NCI-H69 (cell line): Measurements from ENCODE around the gene PRG3.

Source experiments
- DNase-seq: peaks from one replicate; lab custom pipeline; 2025; lab: John Stamatoyannopoulos, UW

Gene PRG3

GRCh38 chr11:57359396-57359795 lies 21.6 kb downstream of the PRG3 start:
- no peak for DNase-seq

DNA sequence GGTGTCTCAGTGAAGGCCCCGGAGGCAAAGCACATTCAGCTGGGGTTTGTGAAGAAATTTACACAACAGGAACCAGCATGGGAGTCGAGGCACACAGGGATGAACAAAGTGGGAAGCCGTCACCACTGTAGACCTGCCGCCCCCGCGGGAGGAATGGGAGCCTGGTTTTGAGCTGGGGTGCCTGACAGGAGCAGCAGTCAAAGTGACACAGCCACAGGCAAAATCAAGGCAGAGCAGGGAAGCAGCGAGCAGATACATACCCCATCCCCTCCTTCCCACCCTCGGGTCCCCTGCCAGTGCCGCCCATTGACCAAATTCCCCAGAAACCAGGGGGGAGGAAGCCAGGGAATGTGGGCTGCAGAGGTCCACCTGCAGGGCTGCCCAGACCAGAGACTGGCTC lies 22.0 kb downstream of the PRG3 start:
- no peak for DNase-seq

GRCh38 chr11:57358543-57358961 lies 22.4 kb downstream of the PRG3 start:
- DNase-seq, result no peak

DNA sequence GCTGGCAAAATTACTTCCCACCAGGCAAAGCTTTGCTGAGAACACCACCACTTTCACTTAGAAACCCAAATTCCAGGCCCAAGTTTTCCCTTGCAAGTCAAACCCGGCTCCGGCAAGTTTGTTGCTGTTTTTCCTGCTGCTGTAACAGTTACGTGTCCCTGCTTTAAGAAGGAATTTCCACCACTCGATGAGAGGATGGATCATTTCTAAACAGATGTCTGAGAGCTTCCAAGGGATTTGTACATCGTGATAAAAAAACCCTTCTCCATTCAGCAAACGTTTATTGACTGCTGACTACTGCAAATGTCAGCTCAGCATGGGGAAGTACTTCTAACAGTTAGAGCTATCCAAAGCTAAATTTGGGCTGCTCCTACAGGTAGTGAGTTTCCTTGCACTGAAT lies 23.1 kb downstream of the PRG3 start:
- DNase-seq, result no peak

GRCh38 chr11:57357310-57357709 lies 23.6 kb downstream of the PRG3 start:
- DNase-seq, result no peak

- no peak for DNase-seq
These were observed 24.7 kb downstream of the PRG3 start for GRCh38 chr11:57356268-57356667.

- peak; percentile 38 for DNase-seq
These were observed 26.3 kb downstream of the PRG3 start for GRCh38 chr11:57354699-57355098.

DNA sequence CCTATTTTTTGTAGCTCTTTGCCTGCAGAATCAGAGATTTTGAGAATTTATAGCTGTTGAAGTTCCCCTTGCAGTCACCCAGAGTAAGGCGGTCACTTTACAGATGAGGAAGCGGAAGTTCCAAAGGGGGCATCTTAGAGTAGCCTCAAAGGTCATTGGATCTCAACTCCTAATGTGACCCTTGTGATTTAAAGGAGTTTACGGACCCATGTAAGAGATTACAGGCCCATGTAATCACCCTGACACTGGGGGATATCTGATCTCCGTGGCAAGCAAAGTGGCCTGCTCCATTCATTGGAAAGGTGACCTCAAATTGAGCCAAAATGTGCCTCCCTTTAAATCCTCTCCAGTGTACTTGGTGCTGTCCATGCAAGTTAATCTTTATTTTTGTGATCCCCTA lies 27.1 kb downstream of the PRG3 start:
- no peak for DNase-seq

DNA sequence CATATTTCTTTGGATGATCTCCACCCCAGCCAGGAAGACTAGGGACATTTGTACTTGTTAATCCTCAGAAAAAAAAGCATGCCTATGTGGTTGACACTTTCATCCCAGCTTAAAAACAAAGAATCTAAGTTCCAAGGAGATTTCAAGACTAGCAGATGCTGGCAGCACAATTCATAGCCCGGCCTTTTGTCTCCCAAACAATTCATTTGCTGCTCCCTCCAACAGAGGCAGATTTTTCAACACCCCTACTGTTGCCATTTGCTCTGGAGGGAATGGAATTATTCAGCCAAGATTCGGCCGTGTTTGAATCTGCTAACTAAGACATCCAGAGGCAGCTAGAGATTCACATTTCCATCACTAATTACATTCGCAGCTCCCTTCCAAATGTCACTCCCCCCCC lies 27.5 kb downstream of the PRG3 start:
- DNase-seq, result no peak

- no peak for DNase-seq
These were observed 27.9 kb downstream of the PRG3 start for GRCh38 chr11:57353036-57353435.

GRCh38 chr11:57349491-57350274 lies 31.3 kb downstream of the PRG3 start:
- DNase-seq, result peak; percentile 59

DNA sequence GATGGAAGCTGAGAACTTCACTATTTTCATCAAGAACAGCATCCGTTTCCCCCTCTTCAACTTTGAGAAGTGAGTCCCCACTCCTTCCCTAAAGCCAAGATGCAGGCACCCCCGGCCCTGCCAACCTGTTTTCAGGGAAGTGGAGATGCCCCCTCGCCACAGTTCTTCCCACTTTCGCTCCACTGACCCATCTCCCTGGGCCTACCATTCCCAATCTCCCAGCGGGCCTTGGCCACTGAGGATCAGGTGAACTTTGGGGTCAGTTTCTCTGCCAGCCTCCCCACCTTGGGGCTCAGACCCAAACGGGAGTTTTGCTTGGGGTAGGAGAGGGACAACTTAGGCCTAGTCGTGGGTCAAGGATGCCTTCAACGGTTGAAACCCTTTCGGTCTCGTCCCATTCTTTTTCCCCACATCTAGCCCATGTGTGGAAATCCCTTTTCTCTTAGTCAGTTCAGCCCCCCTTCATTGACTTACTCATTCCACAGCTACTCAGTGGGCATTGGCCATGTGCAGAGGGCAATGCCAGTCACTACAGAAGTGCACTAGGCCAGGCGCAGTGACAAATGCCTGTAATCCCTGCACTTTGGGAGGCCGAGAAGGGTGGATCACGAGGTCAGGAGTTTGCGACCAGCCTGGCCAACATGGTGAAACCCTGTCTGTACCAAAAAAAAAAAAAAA lies 32.2 kb downstream of the PRG3 start:
- no peak for DNase-seq

GRCh38 chr11:57348052-57348451 lies 32.9 kb downstream of the PRG3 start:
- DNase-seq, result no peak

GRCh38 chr11:57347336-57347735 lies 33.6 kb downstream of the PRG3 start:
- DNase-seq, result no peak

DNA sequence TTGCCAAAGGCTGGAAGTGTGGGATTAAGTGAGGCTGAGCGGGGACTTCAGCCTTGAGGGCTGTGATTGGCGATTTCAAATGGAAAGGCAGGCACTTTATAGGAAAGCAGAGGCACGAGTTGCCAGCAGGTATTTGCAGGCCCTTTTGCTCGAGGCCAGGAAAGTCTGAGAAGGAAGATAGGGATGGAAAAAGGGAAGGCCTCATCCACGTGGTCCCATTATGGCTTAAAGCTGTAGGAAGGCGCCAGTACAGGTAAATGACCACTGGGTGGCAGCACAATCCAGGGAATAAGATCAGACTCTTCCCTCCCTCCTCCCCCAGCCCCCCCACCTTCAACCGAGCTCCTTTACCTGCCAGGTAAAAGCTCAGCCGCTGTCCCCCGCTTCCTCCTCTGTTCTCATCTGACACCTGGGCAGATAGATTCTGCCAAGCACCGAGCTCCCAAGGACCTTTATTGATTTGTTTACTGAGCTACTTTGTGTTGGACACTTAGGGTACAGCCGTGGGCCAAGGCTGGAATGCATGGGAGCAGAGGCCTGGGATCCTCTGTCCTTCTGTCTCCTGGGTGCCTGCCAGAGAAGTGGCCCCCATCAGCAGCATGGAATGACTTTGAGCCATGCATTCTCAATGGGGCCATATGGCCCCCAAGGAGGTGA lies 35.3 kb downstream of the PRG3 start:
- peak; percentile 87 for DNase-seq

DNA sequence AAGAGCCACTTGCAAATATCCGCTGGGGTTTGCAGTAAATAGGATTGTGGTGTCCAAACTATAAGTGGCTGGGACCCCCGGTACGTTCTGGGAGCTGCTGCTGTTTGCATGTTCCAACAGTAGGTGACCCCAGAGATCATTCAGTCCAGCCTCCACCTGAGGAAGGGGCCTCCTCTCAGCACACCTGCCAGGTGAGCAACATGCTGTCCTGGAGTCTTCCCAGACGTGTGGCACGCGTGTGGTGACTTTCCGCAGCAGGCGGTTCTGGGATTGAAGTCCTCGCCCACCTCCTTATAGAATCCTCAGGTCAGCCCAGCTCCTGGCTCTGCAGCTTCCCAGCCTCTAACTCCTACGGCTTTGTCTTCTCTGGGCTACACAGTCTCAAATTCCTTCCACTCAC lies 36.1 kb downstream of the PRG3 start:
- DNase-seq, result no peak

GRCh38 chr11:57343825-57344224 lies 37.1 kb downstream of the PRG3 start:
- peak; percentile 61 for DNase-seq

DNA sequence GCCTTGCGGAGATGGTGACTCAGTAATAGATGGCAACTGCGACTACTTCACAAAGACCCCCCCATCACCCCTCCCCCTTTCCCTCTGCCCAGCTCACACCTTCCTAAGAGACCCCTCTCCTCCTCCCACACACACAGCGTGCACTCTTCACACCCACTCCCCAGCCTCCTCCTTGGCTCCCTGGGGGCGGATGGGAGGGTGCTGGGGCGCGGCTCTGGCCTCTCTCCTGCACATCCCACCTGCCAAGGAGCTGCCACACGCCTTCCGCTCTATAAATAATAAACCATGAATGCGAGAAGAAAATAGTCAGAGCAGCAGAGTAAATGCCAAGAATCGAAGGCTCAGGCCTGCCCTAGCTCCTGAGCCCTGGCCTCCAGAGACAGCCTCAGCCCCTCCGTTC lies 38.2 kb downstream of the PRG3 start:
- DNase-seq, result no peak

GRCh38 chr11:57341250-57341808 lies 39.6 kb downstream of the PRG3 start:
- DNase-seq, result no peak

- DNase-seq, result peak; percentile 72
These were observed 40.8 kb downstream of the PRG3 start for GRCh38 chr11:57340039-57340615.

DNA sequence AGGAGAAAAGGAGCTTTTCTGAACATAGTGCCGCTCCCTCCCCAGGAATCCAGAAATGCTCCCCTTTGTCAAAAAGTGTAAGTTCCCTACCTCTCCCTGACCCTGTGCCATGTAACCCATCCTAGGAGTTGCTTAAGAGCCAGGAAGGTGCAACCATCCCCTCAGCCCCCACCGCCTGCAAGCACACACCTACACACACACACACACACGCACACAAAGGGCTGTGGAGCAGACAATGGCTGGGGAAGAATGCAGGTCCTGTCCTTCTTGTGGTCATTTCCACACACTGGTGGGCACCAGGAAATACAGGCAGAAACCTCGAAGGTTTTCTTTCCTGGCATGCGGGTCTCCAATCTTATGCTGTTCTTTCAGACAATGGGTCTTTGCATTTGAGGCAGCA lies 41.6 kb downstream of the PRG3 start:
- DNase-seq, result no peak

DNA sequence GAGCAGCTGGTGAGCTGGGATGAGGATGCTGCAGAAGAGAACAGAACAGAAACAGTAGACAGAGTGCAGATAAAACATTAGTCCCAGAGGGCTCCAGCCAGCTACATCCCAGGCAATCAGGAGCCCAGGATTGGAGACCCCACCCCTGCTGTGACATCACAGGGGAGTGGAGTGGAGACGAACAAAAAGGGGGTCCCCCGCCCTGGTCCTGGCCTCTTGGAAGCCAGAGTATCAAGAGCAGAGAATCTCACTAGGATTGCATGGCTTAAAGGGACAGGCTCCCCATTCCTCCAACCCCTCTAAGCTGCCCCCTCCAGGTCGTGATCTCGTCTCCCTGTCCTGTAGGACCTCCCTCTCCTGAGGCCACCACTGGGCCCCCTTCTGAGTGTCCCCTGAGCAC lies 42.8 kb downstream of the PRG3 start, which contains the start of gene P2RX3:
Gene P2RX3, plus strand, starts transcription at position 211 of the 400 bp plus-strand sequence. CDS start 199 bp downstream, outside the sequence.
- DNase-seq, result no peak
